Astrocyte (in vitro differentiated cells and primary cell): ENCODE data around the gene C1QTNF1. TPM values are rescaled to one million over a fixed set of nuclear protein-coding genes. Genes with fewer than 3 reads are reported as not detected.

Source experiments
- DNase-seq: peaks from one replicate; pipeline ENCODE4 v3.0.0-alpha.2; 2010; ENCODE audit warnings: low read depth
- FAIRE-seq: peaks from 2 replicates; lab custom pipeline; 2011; peaks lifted over from hg19 to GRCh38; lab: Jason Lieb, UNC
- H2AFZ ChIP-seq: 2 replicates; pipeline ENCODE4 v1.6.0; 2012; ENCODE audit warnings: low read depth, low read length, inconsistent platforms
- H3K27ac ChIP-seq: 2 replicates; pipeline ENCODE4 v1.5.1; 2011; ENCODE audit warnings: low read depth, low read length, inconsistent platforms
- H3K27me3 ChIP-seq: 2 replicates; pipeline ENCODE4 v1.6.0; 2011; ENCODE audit warnings: low read length, inconsistent platforms; ENCODE audit not compliant: insufficient read depth
- H3K36me3 ChIP-seq: 2 replicates; pipeline ENCODE4 v1.5.1; 2011; ENCODE audit warnings: low read length, inconsistent platforms; ENCODE audit not compliant: insufficient read depth
- H3K4me1 ChIP-seq: 2 replicates; pipeline ENCODE4 v1.5.1; 2011; ENCODE audit warnings: low read length, inconsistent platforms; ENCODE audit not compliant: insufficient read depth
- H3K4me2 ChIP-seq: 2 replicates; pipeline ENCODE4 v1.6.0; 2012; ENCODE audit warnings: low read length, inconsistent platforms
- H3K4me3 ChIP-seq: 2 replicates; pipeline ENCODE4 v1.5.1; 2011; ENCODE audit warnings: low read depth, mild to moderate bottlenecking, low read length, inconsistent platforms; ENCODE audit not compliant: insufficient read depth
- H3K79me2 ChIP-seq: 2 replicates; pipeline ENCODE4 v1.6.0; 2012; ENCODE audit warnings: mild to moderate bottlenecking, low read length, inconsistent platforms; ENCODE audit not compliant: insufficient read depth
- H3K9ac ChIP-seq: 2 replicates; pipeline ENCODE4 v1.6.0; 2012; ENCODE audit warnings: mild to moderate bottlenecking, low read length, inconsistent platforms
- H3K9me3 ChIP-seq: 2 replicates; pipeline ENCODE4 v1.5.1; 2012; ENCODE audit warnings: low read depth, mild to moderate bottlenecking, low read length, inconsistent platforms; ENCODE audit not compliant: insufficient read depth
- H4K20me1 ChIP-seq: 2 replicates; pipeline ENCODE4 v1.6.0; 2012; ENCODE audit warnings: low read length, inconsistent platforms; ENCODE audit not compliant: insufficient read depth
- H3K27ac Mint-ChIP-seq: one replicate; pipeline ENCODE4 v1.8.0; 2021; ENCODE audit warnings: mild to moderate bottlenecking, mixed read lengths; ENCODE audit not compliant: unreplicated experiment
- H3K27me3 Mint-ChIP-seq: one replicate; pipeline ENCODE4 v1.8.0; 2021; ENCODE audit warnings: low read depth, mixed read lengths; ENCODE audit not compliant: unreplicated experiment
- H3K36me3 Mint-ChIP-seq: one replicate; pipeline ENCODE4 v1.8.0; 2021; ENCODE audit warnings: low read depth, mixed read lengths; ENCODE audit not compliant: unreplicated experiment
- H3K4me1 Mint-ChIP-seq: one replicate; pipeline ENCODE4 v1.8.0; 2021; ENCODE audit warnings: low read depth, mixed read lengths; ENCODE audit not compliant: unreplicated experiment
- H3K4me3 Mint-ChIP-seq: one replicate; pipeline ENCODE4 v1.8.0; 2021; ENCODE audit warnings: mild to moderate bottlenecking, moderate library complexity, mixed read lengths; ENCODE audit not compliant: unreplicated experiment
- H3K9me3 Mint-ChIP-seq: one replicate; pipeline ENCODE4 v1.8.0; 2021; ENCODE audit warnings: mild to moderate bottlenecking, mixed read lengths; ENCODE audit not compliant: unreplicated experiment
- CTCF ChIP-seq: IDR thresholded peaks from 2 replicates; pipeline ENCODE4 v1.5.1; 2011; ENCODE audit warnings: low read depth, mild to moderate bottlenecking, inconsistent platforms, low read length, moderate library complexity; ENCODE audit not compliant: insufficient read depth
- EZH2 ChIP-seq: IDR thresholded peaks from 2 replicates; pipeline ENCODE4 v1.6.1; 2012; ENCODE audit warnings: mild to moderate bottlenecking, low read length, inconsistent platforms; ENCODE audit not compliant: insufficient read depth
- total RNA-seq: library from RNA; stranded (reverse); gene quantifications from 2 replicates; pipeline ENCODE4 v1.2.1, GENCODE V29; 2021

Gene C1QTNF1
- total RNA-seq, 1 donor from 2014 or later, result 2.2 TPM

- Mint-ChIP-seq H3K27ac (no peak overlapping the region), H3K4me1 (no peaks in the 10 kb centered on the region), H3K27me3 (no peaks in the 10 kb centered on the region), H3K36me3 (peaks cover 14% of the 10 kb centered on the region), H3K4me3 (no peak overlapping the region), H3K9me3 (no peaks in the 10 kb centered on the region)
- no peaks in the 10 kb centered on the region for H3K27me3 ChIP-seq
- no peaks in the 10 kb centered on the region for H3K36me3 ChIP-seq
- no peak overlapping the region for H2AFZ ChIP-seq
- DNase-seq (no peak), FAIRE-seq (no peak)
- no peak overlapping the region for H3K9ac ChIP-seq
- no peak for TF ChIP-seq EZH2
- TF ChIP-seq CTCF, result peak; percentile 41
- no peaks in the 10 kb centered on the region for H3K79me2 ChIP-seq
- H3K9me3 ChIP-seq, result no peaks in the 10 kb centered on the region
- peaks cover 7% of the 10 kb centered on the region for H4K20me1 ChIP-seq
- no peak overlapping the region for H3K27ac ChIP-seq
- H3K4me3 ChIP-seq, result no peak overlapping the region
- no peak overlapping the region for H3K4me2 ChIP-seq
- no peaks in the 10 kb centered on the region for H3K4me1 ChIP-seq
Measured at GRCh38 chr17:79082311-79083190, 58.6 kb downstream of the C1QTNF1 start.

GRCh38 chr17:79083191-79083971 lies 59.4 kb downstream of the C1QTNF1 start:
- no peak overlapping the region for H3K4me2 ChIP-seq
- Mint-ChIP-seq H3K27ac (no peak overlapping the region), H3K27me3 (no peaks in the 10 kb centered on the region), H3K36me3 (peaks cover 14% of the 10 kb centered on the region), H3K4me3 (no peak overlapping the region), H3K9me3 (no peaks in the 10 kb centered on the region), H3K4me1 (no peaks in the 10 kb centered on the region)
- no peak overlapping the region for H2AFZ ChIP-seq
- FAIRE-seq (no peak), DNase-seq (no peak)
- no peak overlapping the region for H3K9ac ChIP-seq
- H3K27me3 ChIP-seq, result no peaks in the 10 kb centered on the region
- peaks cover 14% of the 10 kb centered on the region for H4K20me1 ChIP-seq
- TF ChIP-seq CTCF, result no peak
- TF ChIP-seq EZH2, result no peak
- H3K4me3 ChIP-seq, result no peak overlapping the region
- no peaks in the 10 kb centered on the region for H3K9me3 ChIP-seq
- no peaks in the 10 kb centered on the region for H3K36me3 ChIP-seq
- H3K4me1 ChIP-seq, result no peaks in the 10 kb centered on the region
- no peaks in the 10 kb centered on the region for H3K79me2 ChIP-seq
- no peak overlapping the region for H3K27ac ChIP-seq
